Smooth muscle cell of trachea (primary cell): Measurements from ENCODE around the gene QPCT. TPM values are rescaled to one million over a fixed set of nuclear protein-coding genes. Genes with fewer than 3 reads are reported as not detected.

Experiments
- total RNA-seq: library from RNA; depleted of rRNA; stranded (reverse); fragments of >200 nt; gene quantifications from 2 replicates; pipeline ENCODE4 v1.2.1, GENCODE V29; 2014

QPCT gene
- 7.0 and 19.7 TPM in 2 replicates for total RNA-seq

GRCh38 chr2:37344453-37345361, at the start of gene QPCT:
Gene QPCT, plus strand, starts transcription at chr2:37344630. Its CDS starts 102 bp downstream, at chr2:37344732.

GRCh38 chr2:37324786-37325624, 19.4 kb upstream of the QPCT start, which contains the start of gene PRKD3:
Gene PRKD3, minus strand, starts transcription at chr2:37324833. Its CDS starts 8,309 bp downstream, at chr2:37316524.

Other genes with a start within 250 kb of the QPCT start
- gene EIF2AK2, start 187.7 kb upstream of the QPCT start, total RNA-seq, result 32.1 and 41.9 TPM in 2 replicates
- not detected in 2 replicates for gene SULT6B1, start 156.0 kb upstream of the QPCT start, total RNA-seq
- 15.7 and 21.8 TPM in 2 replicates for gene CEBPZOS, start 148.1 kb upstream of the QPCT start, total RNA-seq
- 37.1 and 54.0 TPM in 2 replicates for gene CEBPZ, start 113.0 kb upstream of the QPCT start, total RNA-seq
- gene NDUFAF7, start 113.0 kb upstream of the QPCT start, total RNA-seq, result 12.9 and 19.5 TPM in 2 replicates
- 79.2 and 83.8 TPM in 2 replicates for gene PRKD3, start 19.8 kb upstream of the QPCT start, total RNA-seq